ENCODE data around the gene MTMR10. TPM values are rescaled to one million over a fixed set of nuclear protein-coding genes. Genes with fewer than 3 reads are reported as not detected.
A peak's percentile ranks its signal among the peaks of the same experiment; 100 is the strongest.

Gene MTMR10
- polyA plus RNA-seq, 2 of the 4 experiments (the other 2 are of a cell fraction): 11.9 to 23.1 TPM

GRCh38 chr15:30999729-31000128, 8.3 kb upstream of the MTMR10 start:
- DNase-seq (ENCODE audit: low read depth in 1 of 2, low spot score in 1 of 2) (no peak), FAIRE-seq (no peak), ATAC-seq (no peak)
- ChIA-PET POLR2A (interaction anchor here (0.9 kb wide), 1 partner anchor 8 kb away, joined by 3 read pairs; the partner anchor contains the start of gene MTMR10), CTCF (interaction anchor here (0.6 to 1.4 kb wide), 3 partner anchors 15 to 130 kb away, joined by 3 to 4 read pairs (median 4); no protein-coding TSS in a partner anchor)
- 62% methylated on average over 3 of the region's 3 CpGs for WGBS (ENCODE audit: missing lambda C conversion rate)
- Histone ChIP-seq H3K4me1 (no peaks in the 10 kb centered on the region), H3K4me3 (no peak overlapping the region), H3K9me3 (no peaks in the 10 kb centered on the region), H3K4me2 (no peak overlapping the region), H3K27ac (no peak overlapping the region)
- no peak for TF ChIP-seq PHF8 (IDR thresholded peaks at IDR 0.05; ENCODE audit: borderline replicate concordance, low read depth)
- TF ChIP-seq, protein P1, sequence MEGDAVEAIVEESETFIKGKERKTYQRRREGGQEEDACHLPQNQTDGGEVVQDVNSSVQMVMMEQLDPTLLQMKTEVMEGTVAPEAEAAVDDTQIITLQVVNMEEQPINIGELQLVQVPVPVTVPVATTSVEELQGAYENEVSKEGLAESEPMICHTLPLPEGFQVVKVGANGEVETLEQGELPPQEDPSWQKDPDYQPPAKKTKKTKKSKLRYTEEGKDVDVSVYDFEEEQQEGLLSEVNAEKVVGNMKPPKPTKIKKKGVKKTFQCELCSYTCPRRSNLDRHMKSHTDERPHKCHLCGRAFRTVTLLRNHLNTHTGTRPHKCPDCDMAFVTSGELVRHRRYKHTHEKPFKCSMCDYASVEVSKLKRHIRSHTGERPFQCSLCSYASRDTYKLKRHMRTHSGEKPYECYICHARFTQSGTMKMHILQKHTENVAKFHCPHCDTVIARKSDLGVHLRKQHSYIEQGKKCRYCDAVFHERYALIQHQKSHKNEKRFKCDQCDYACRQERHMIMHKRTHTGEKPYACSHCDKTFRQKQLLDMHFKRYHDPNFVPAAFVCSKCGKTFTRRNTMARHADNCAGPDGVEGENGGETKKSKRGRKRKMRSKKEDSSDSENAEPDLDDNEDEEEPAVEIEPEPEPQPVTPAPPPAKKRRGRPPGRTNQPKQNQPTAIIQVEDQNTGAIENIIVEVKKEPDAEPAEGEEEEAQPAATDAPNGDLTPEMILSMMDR (IDR thresholded peaks at IDR 0.05): no peak
- no peak for TF ChIP-seq ZC3H11A (IDR thresholded peaks at IDR 0.05)
- no peak for TF ChIP-seq HOXB5 (CRISPR knock-in tag; IDR thresholded peaks at IDR 0.05)
- TF ChIP-seq NPAS2 (CRISPR knock-in tag; IDR thresholded peaks at IDR 0.05; ENCODE audit: borderline replicate concordance): no peak
- TF ChIP-seq EHMT2 (IDR thresholded peaks at IDR 0.05; ENCODE audit: low read depth): no peak
- TF ChIP-seq, protein P2, sequence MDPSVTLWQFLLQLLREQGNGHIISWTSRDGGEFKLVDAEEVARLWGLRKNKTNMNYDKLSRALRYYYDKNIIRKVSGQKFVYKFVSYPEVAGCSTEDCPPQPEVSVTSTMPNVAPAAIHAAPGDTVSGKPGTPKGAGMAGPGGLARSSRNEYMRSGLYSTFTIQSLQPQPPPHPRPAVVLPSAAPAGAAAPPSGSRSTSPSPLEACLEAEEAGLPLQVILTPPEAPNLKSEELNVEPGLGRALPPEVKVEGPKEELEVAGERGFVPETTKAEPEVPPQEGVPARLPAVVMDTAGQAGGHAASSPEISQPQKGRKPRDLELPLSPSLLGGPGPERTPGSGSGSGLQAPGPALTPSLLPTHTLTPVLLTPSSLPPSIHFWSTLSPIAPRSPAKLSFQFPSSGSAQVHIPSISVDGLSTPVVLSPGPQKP (IDR thresholded peaks at IDR 0.05; ENCODE audit: low read depth, low read length): no peak
- TF ChIP-seq TFCP2L1 (CRISPR knock-in tag; IDR thresholded peaks at IDR 0.05): no peak
- TF ChIP-seq, protein P3, sequence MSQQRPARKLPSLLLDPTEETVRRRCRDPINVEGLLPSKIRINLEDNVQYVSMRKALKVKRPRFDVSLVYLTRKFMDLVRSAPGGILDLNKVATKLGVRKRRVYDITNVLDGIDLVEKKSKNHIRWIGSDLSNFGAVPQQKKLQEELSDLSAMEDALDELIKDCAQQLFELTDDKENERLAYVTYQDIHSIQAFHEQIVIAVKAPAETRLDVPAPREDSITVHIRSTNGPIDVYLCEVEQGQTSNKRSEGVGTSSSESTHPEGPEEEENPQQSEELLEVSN (IDR thresholded peaks at IDR 0.05; ENCODE audit: borderline replicate concordance, low read depth): no peak
- no peak for TF ChIP-seq CBX2 (IDR thresholded peaks at IDR 0.05; ENCODE audit: borderline replicate concordance, low read depth)

- peak in 1 of 2 experiments; percentile 45; a peak in 2 of 6 replicates for ATAC-seq
- no peak for FAIRE-seq
- ChIA-PET POLR2A (no interaction called here), CTCF (interaction anchor here (1.2 kb wide), 1 partner anchor 132 kb away, joined by 3 read pairs; no protein-coding TSS in a partner anchor)
- WGBS (ENCODE audit: missing lambda C conversion rate): 59% methylated on average over 1 of the region's 1 CpG
- Histone ChIP-seq H3K27ac (no peak overlapping the region), H3K4me1 (peaks cover 5% of the 10 kb centered on the region; the same call in 2 of the 3 replicates), H3K4me3 (no peak overlapping the region), H3K9me3 (no peaks in the 10 kb centered on the region), H3K4me2 (no peak overlapping the region)
- DNase-seq (ENCODE audit: low read depth in 1 of 2, low spot score in 1 of 2): peak in 1 of 2 experiments; percentile 11
- TF ChIP-seq MAFK (IDR thresholded peaks at IDR 0.05; ENCODE audit: partially characterized antibody) (peak; percentile 63), NR3C1 (IDR thresholded peaks at IDR 0.05) (no peak)
These were observed 5.8 kb upstream of the MTMR10 start for GRCh38 chr15:30997270-30997669.

- ChIA-PET POLR2A (interaction anchor here (0.6 to 2.2 kb wide), 10 partner anchors 12 to 496 kb away, joined by 3 to 17 read pairs (median 6); no protein-coding TSS in a partner anchor), CTCF (interaction anchor here (1.2 to 2.1 kb wide), 3 partner anchors 11 to 137 kb away, joined by 3 to 6 read pairs (median 6); no protein-coding TSS in a partner anchor)
- FAIRE-seq (no peak), ATAC-seq (no peak; a peak in 2 of 6 replicates), DNase-seq (ENCODE audit: low read depth in 1 of 2, low spot score in 1 of 2) (peak in 1 of 2 experiments; percentile 40)
- Histone ChIP-seq H3K4me2 (peak overlapping the region; percentile 86), H3K4me1 (peaks cover 30% of the 10 kb centered on the region), H3K4me3 (peak overlapping the region; percentile 78), H3K27ac (peak overlapping the region; percentile 93 to 96), H3K9me3 (no peaks in the 10 kb centered on the region)
- WGBS (ENCODE audit: missing lambda C conversion rate): 69% methylated on average over 7 of the region's 7 CpGs
- 0 out of 2 replicates have a peak, but pooled peaks have one; percentile 28 for TF ChIP-seq MYC (IDR thresholded peaks at IDR 0.05; ENCODE audit: borderline replicate concordance, low read length)
- TF ChIP-seq, protein P4, sequence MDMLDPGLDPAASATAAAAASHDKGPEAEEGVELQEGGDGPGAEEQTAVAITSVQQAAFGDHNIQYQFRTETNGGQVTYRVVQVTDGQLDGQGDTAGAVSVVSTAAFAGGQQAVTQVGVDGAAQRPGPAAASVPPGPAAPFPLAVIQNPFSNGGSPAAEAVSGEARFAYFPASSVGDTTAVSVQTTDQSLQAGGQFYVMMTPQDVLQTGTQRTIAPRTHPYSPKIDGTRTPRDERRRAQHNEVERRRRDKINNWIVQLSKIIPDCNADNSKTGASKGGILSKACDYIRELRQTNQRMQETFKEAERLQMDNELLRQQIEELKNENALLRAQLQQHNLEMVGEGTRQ (IDR thresholded peaks at IDR 0.05): no peak
- TF ChIP-seq BHLHE40 (IDR thresholded peaks at IDR 0.05; ENCODE audit: low read depth, low read length): no peak
- TF ChIP-seq, protein P5, sequence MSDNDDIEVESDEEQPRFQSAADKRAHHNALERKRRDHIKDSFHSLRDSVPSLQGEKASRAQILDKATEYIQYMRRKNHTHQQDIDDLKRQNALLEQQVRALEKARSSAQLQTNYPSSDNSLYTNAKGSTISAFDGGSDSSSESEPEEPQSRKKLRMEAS (IDR thresholded peaks at IDR 0.05): peak; percentile 49
- TF ChIP-seq RCOR1 (IDR thresholded peaks at IDR 0.05; ENCODE audit: low read depth, low read length): no peak
These were observed 929 bp upstream of the MTMR10 start for GRCh38 chr15:30992249-30992864.

All from A549 (cell line).